Naive thymus-derived CD4-positive, alpha-beta T cell (primary cell): ENCODE results near the gene BICD1. TPM values are rescaled to one million over a fixed set of nuclear protein-coding genes. Genes with fewer than 3 reads are reported as not detected.

Experiments used
- ATAC-seq: fragments of 150-1000 bp; cut with Tn5 transposase; 2 replicates; pipeline ENCODE4 v1.10.0; 2021; ENCODE audit warnings: mild to moderate bottlenecking, moderate library complexity
- CTCF ChIA-PET: fragments of 350-600 bp; sonication (Branson Sonifier 250); formaldehyde crosslinking; loops from one replicate; lab custom pipeline; 2021; ENCODE audit warnings: antibody characterized with exemption; lab: Charles Lee
- POLR2A ChIA-PET: fragments of 350-600 bp; sonication (Branson Sonifier 250); formaldehyde crosslinking; loops from one replicate; lab custom pipeline; 2021; ENCODE audit warnings: antibody characterized with exemption, inconsistent platforms; lab: Charles Lee
- DNase-seq, 9 donors: peaks; one replicate each; pipeline versions ENCODE4 v3.0.0 to v3.0.0-alpha.2; 2020 to 2022; ENCODE audit warnings: mixed read lengths in 1 of 9
- H3K27ac ChIP-seq: one replicate; pipeline ENCODE4 v1.7.0; 2013; ENCODE audit warnings: mild to moderate bottlenecking, low read depth, low read length, moderate library complexity
- H3K27me3 ChIP-seq, 2 donors: one replicate each; pipeline ENCODE4 v1.7.0; 2013; ENCODE audit warnings: low read length in 2 of 2, mild to moderate bottlenecking in 2 of 2, moderate library complexity in 2 of 2; ENCODE audit not compliant: control insufficient read depth in 2 of 2, insufficient read depth in 2 of 2
- H3K36me3 ChIP-seq, 3 experiments: 1 replicate in 2 of 3; 2 replicates in 1 of 3; pipeline ENCODE4 v1.7.0; 2013; ENCODE audit warnings: low read length in 3 of 3, mild to moderate bottlenecking in 3 of 3, moderate library complexity in 1 of 3; ENCODE audit not compliant: insufficient read depth in 3 of 3, control insufficient read depth in 2 of 3
- H3K4me1 ChIP-seq, 2 donors: one replicate each; pipeline ENCODE4 v1.7.0; 2013; ENCODE audit warnings: low read length in 2 of 2, mild to moderate bottlenecking in 2 of 2, moderate library complexity in 1 of 2; ENCODE audit not compliant: control insufficient read depth in 2 of 2, insufficient read depth in 2 of 2
- H3K4me3 ChIP-seq: 2 replicates; pipeline ENCODE4 v1.7.0; 2013; ENCODE audit warnings: mild to moderate bottlenecking, low read length
- H3K9me3 ChIP-seq, 3 experiments: 1 replicate in 2 of 3; 2 replicates in 1 of 3; pipeline ENCODE4 v1.7.0; 2013; ENCODE audit warnings: low read length in 3 of 3; ENCODE audit not compliant: control insufficient read depth in 2 of 3
- H3K27ac Mint-ChIP-seq, 9 donors: one replicate each; pipeline ENCODE4 v1.8.0; 2020 to 2022; ENCODE audit warnings: mixed read lengths in 9 of 9, mild to moderate bottlenecking in 8 of 9, moderate library complexity in 5 of 9, inconsistent platforms in 2 of 9
- H3K27me3 Mint-ChIP-seq, 5 donors: one replicate each; pipeline ENCODE4 v1.8.0; 2021 to 2022; ENCODE audit warnings: mixed read lengths in 5 of 5, mild to moderate bottlenecking in 1 of 5
- H3K36me3 Mint-ChIP-seq, 5 donors: one replicate each; pipeline ENCODE4 v1.8.0; 2020 to 2022; ENCODE audit warnings: mixed read lengths in 5 of 5, mild to moderate bottlenecking in 3 of 5, inconsistent platforms in 1 of 5
- H3K4me1 Mint-ChIP-seq, 7 donors: one replicate each; pipeline ENCODE4 v1.8.0; 2020 to 2022; ENCODE audit warnings: mixed read lengths in 7 of 7, mild to moderate bottlenecking in 3 of 7, inconsistent platforms in 1 of 7
- H3K4me3 Mint-ChIP-seq, 10 donors: one replicate each; pipeline ENCODE4 v1.8.0; 2020 to 2022; ENCODE audit warnings: mild to moderate bottlenecking in 10 of 10, mixed read lengths in 10 of 10, moderate library complexity in 6 of 10, inconsistent platforms in 2 of 10
- H3K9me3 Mint-ChIP-seq, 11 donors: one replicate each; pipeline ENCODE4 v1.8.0; 2020 to 2022; ENCODE audit warnings: mixed read lengths in 11 of 11, mild to moderate bottlenecking in 4 of 11, inconsistent platforms in 1 of 11, moderate library complexity in 1 of 11
- intact Hi-C, 2 donors: fragments of 100-400 bp; cut with micrococcal nuclease; formaldehyde crosslinking; loops; one replicate each; pipeline ENCODE4 v1.15.1; 2023
- polyA plus RNA-seq, 2 donors: library from polyadenylated mRNA; unstranded; fragments of 300-500 nt; fragmentation: Illumina TruSeq; gene quantifications; one replicate each; pipeline ENCODE4 v1.2.3, GENCODE V29; 2021
- total RNA-seq, 6 experiments: library from RNA in 5 of 6; stranded (reverse) in 5 of 6; gene quantifications; 1 replicate in 5 of 6; 2 replicates in 1 of 6; pipeline ENCODE4 v1.2.3 and lab custom pipeline; 2021 to 2026

The BICD1 gene
- total and polyA plus RNA-seq, 7 experiments from 2014 or later, result 6.3 to 25.1 (median 17.4) TPM

DNA sequence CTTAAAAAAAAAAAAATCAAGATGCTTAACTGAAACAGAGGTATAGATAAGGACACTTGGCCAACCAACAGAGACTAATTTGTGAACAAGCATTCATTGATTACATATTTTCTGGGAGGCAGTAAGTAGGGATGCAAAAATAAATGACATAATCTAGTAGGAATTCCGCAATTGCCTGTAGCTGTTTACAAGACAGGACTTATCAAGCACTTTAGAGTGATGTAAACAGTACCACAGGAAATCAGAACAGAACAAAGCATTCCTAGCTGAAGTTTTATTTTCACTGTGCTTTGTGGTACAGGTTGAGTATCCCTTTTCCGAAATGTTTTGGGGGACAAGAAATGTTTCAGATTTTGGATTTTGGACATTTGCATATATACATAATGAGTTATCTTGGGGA lies 224.5 kb downstream of the BICD1 start:
- DNase-seq, result no peak
- Histone ChIP-seq H3K4me1 (no peaks in the 10 kb centered on the region), H3K4me3 (no peak overlapping the region), H3K9me3 (no peaks in the 10 kb centered on the region), H3K27me3 (no peaks in the 10 kb centered on the region), H3K36me3 (peaks cover 0 to 9% (median 0%) of the 10 kb centered on the region in 3 experiments), H3K27ac (no peak overlapping the region)
- Mint-ChIP-seq H3K36me3 (peaks cover 0 to 26% (median 14%) of the 10 kb centered on the region in 5 donors), H3K27me3 (no peaks in the 10 kb centered on the region), H3K4me1 (no peaks in the 10 kb centered on the region), H3K9me3 (no peaks in the 10 kb centered on the region), H3K4me3 (no peak overlapping the region), H3K27ac (no peak overlapping the region)
- ATAC-seq, result no peak
- ChIA-PET CTCF (interaction anchor here (0.6 kb wide), 1 partner anchor 68 kb away, joined by 3 read pairs; no protein-coding TSS in a partner anchor), POLR2A (no interaction called here)
- intact Hi-C loops, result no loop called here

DNA sequence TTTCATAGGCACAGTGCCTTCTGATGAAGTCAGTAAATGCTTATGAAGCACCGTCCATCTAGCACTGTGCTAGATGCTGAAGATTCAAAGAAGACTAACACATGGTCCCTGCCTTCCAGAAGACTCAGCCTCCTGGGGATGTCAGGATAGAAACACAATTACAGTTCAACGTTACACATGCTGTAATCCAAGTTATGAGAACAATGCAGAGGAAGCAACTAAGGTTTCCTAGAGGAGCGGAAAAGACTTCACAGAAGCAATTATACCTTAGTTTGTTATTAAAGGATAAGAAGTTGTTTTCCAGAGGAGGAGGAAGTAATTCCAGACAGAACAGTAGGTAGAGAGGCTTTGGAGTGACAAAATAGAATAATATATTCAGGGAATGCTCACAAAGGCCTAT lies 225.8 kb downstream of the BICD1 start:
- H3K36me3 ChIP-seq, result peaks cover 0 to 8% (median 2%) of the 10 kb centered on the region in 3 experiments
- intact Hi-C loops, result no loop called here
- Mint-ChIP-seq H3K36me3 (peaks cover 0 to 25% (median 13%) of the 10 kb centered on the region in 5 donors), H3K4me3 (no peak overlapping the region), H3K4me1 (no peaks in the 10 kb centered on the region), H3K9me3 (no peaks in the 10 kb centered on the region), H3K27me3 (no peaks in the 10 kb centered on the region), H3K27ac (no peak overlapping the region)
- no peak overlapping the region for H3K27ac ChIP-seq
- ATAC-seq (no peak), DNase-seq (no peak)
- H3K9me3 ChIP-seq, result no peaks in the 10 kb centered on the region
- POLR2A ChIA-PET, result no interaction called here
- no peak overlapping the region for H3K4me3 ChIP-seq
- CTCF ChIA-PET, result no interaction called here
- H3K4me1 ChIP-seq, result no peaks in the 10 kb centered on the region
- H3K27me3 ChIP-seq, result no peaks in the 10 kb centered on the region

DNA sequence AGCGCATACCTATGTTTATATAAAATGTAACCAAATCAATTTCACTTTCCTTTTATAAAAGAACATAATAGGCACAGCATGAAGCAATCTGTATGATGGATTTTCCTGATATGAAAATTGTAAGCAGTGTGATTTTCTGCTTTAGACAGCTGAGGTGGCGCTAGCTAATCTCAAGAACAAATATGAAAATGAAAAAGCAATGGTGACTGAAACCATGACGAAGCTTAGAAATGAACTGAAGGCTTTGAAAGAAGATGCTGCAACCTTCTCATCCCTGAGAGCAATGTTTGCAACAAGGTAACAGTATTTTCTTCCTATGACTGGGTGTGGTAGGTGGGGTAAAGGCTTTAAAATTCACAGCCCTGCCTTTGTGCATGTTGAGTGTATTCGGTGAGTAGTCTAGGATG lies 227.7 kb downstream of the BICD1 start:
- POLR2A ChIA-PET, result interaction anchor here (0.6 kb wide), 1 partner anchor 838 kb away, joined by 3 read pairs; no protein-coding TSS in a partner anchor
- intact Hi-C loops, result no loop called here
- Mint-ChIP-seq H3K36me3 (peaks cover 0 to 28% (median 20%) of the 10 kb centered on the region in 5 donors), H3K4me1 (no peaks in the 10 kb centered on the region), H3K4me3 (no peak overlapping the region), H3K27me3 (no peaks in the 10 kb centered on the region), H3K9me3 (no peaks in the 10 kb centered on the region), H3K27ac (no peak overlapping the region)
- H3K9me3 ChIP-seq, result no peaks in the 10 kb centered on the region
- no peak for ATAC-seq
- CTCF ChIA-PET, result interaction anchor here (0.7 kb wide), 1 partner anchor 22 kb away, joined by 4 read pairs; no protein-coding TSS in a partner anchor
- H3K4me3 ChIP-seq, result no peak overlapping the region
- H3K4me1 ChIP-seq, result no peaks in the 10 kb centered on the region
- DNase-seq, result no peak
- no peaks in the 10 kb centered on the region for H3K27me3 ChIP-seq
- no peak overlapping the region for H3K27ac ChIP-seq
- peaks cover 0 to 6% (median 6%) of the 10 kb centered on the region in 3 experiments for H3K36me3 ChIP-seq

- no peaks in the 10 kb centered on the region for H3K4me1 ChIP-seq
- H3K4me3 ChIP-seq, result no peak overlapping the region
- intact Hi-C loops, result no loop called here
- no peak for ATAC-seq
- POLR2A ChIA-PET, result no interaction called here
- CTCF ChIA-PET, result no interaction called here
- DNase-seq, result no peak
- H3K36me3 ChIP-seq, result peaks cover 0 to 6% (median 6%) of the 10 kb centered on the region in 3 experiments
- H3K4me3 Mint-ChIP-seq, result no peak overlapping the region
- no peaks in the 10 kb centered on the region for H3K27me3 Mint-ChIP-seq
- no peak overlapping the region for H3K27ac Mint-ChIP-seq
- H3K36me3 Mint-ChIP-seq, result peaks cover 0 to 41% (median 27%) of the 10 kb centered on the region in 5 donors
- H3K9me3 Mint-ChIP-seq, result no peaks in the 10 kb centered on the region
- H3K4me1 Mint-ChIP-seq, result no peaks in the 10 kb centered on the region
- no peaks in the 10 kb centered on the region for H3K27me3 ChIP-seq
- H3K9me3 ChIP-seq, result no peaks in the 10 kb centered on the region
- no peak overlapping the region for H3K27ac ChIP-seq
These were observed 229.6 kb downstream of the BICD1 start for GRCh38 chr12:32336261-32336660.

DNA sequence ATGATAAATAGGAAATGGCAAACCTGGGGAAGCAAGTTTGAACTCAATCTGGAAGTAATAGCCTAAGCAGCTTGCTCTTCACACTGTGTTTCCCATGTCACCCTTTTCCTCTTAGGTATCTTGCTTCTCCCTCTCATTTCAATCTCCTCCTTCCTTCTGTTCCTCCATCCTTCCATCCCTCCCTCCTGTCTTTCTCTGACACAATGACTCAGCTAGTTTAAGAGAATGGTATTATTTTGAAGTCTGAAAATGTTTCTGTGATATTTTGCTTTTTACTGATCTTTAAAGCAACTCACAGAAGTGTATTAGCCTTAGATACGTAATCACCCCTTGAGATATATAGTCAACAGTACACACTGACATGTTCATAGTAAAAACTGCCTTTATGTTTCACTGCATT lies 236.8 kb downstream of the BICD1 start:
- H3K27ac ChIP-seq, result no peak overlapping the region
- Mint-ChIP-seq H3K27me3 (no peaks in the 10 kb centered on the region), H3K4me3 (no peak overlapping the region), H3K9me3 (no peaks in the 10 kb centered on the region), H3K27ac (no peak overlapping the region), H3K4me1 (no peaks in the 10 kb centered on the region), H3K36me3 (peaks cover 0 to 44% (median 14%) of the 10 kb centered on the region in 5 donors)
- H3K36me3 ChIP-seq, result peaks cover 0 to 6% (median 0%) of the 10 kb centered on the region in 3 experiments
- CTCF ChIA-PET, result no interaction called here
- H3K27me3 ChIP-seq, result no peaks in the 10 kb centered on the region
- POLR2A ChIA-PET, result no interaction called here
- H3K9me3 ChIP-seq, result no peaks in the 10 kb centered on the region
- intact Hi-C loops, result no loop called here
- no peak overlapping the region for H3K4me3 ChIP-seq
- no peaks in the 10 kb centered on the region for H3K4me1 ChIP-seq
- ATAC-seq, result no peak
- DNase-seq, result no peak

DNA sequence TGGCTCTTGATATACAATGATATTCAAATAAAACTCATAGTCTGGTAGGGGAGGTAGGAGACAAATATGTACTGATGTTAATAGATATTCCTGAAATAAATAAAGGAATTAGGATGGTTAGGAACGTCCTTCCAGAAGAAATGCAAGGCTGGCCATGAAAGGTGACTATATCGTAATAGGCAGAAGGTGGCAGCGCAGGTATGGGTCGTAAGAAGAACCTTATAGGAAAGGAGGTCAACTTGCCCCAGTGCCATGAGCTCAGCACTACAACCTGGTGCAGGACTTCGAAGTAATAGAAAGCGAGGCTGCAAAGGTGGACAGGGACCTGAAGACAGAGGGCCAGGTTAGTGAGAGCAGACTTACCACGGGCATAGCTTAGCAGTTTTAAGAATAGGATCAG lies 237.4 kb downstream of the BICD1 start:
- H3K36me3 ChIP-seq, result peaks cover 0 to 1% (median 0%) of the 10 kb centered on the region in 3 experiments
- no peak for ATAC-seq
- CTCF ChIA-PET, result no interaction called here

GRCh38 chr12:32353540-32353939 lies 246.9 kb downstream of the BICD1 start:
- Histone ChIP-seq H3K36me3 (no peaks in the 10 kb centered on the region), H3K4me3 (no peak overlapping the region), H3K9me3 (no peaks in the 10 kb centered on the region), H3K27me3 (no peaks in the 10 kb centered on the region), H3K27ac (no peak overlapping the region), H3K4me1 (no peaks in the 10 kb centered on the region)
- intact Hi-C loops, result no loop called here
- Mint-ChIP-seq H3K4me1 (no peaks in the 10 kb centered on the region), H3K27me3 (no peaks in the 10 kb centered on the region), H3K27ac (no peak overlapping the region), H3K36me3 (peaks cover 0 to 17% (median 0%) of the 10 kb centered on the region in 5 donors), H3K4me3 (no peak overlapping the region), H3K9me3 (no peaks in the 10 kb centered on the region)
- no peak for ATAC-seq
- DNase-seq, result no peak
- ChIA-PET POLR2A (interaction anchor here (0.9 kb wide), 1 partner anchor 31 kb away, joined by 3 read pairs; no protein-coding TSS in a partner anchor), CTCF (interaction anchor here (0.5 to 0.8 kb wide), 2 partner anchors 12 to 372 kb away, joined by 3 to 4 read pairs; no protein-coding TSS in a partner anchor)

More for the DNA sequence above, 237.4 kb downstream of the BICD1 start:
- no peak for DNase-seq
- H3K27ac ChIP-seq, result no peak overlapping the region
- H3K27me3 ChIP-seq, result no peaks in the 10 kb centered on the region
- no peaks in the 10 kb centered on the region for H3K4me1 ChIP-seq
- H3K27me3 Mint-ChIP-seq, result no peaks in the 10 kb centered on the region
- no peaks in the 10 kb centered on the region for H3K9me3 ChIP-seq
- peaks cover 0 to 43% (median 10%) of the 10 kb centered on the region in 5 donors for H3K36me3 Mint-ChIP-seq
- H3K27ac Mint-ChIP-seq, result no peak overlapping the region
- POLR2A ChIA-PET, result no interaction called here
- no peaks in the 10 kb centered on the region for H3K4me1 Mint-ChIP-seq
- intact Hi-C loops, result no loop called here
- H3K9me3 Mint-ChIP-seq, result no peaks in the 10 kb centered on the region
- no peak overlapping the region for H3K4me3 ChIP-seq
- no peak overlapping the region for H3K4me3 Mint-ChIP-seq
